ENCODE measurements around the gene FCGBP.

Gene FCGBP

GRCh38 chr19:39970675-39971379 lies 36.4 kb upstream of the FCGBP start, which contains the start of gene PSMC4:
PSMC4 (plus strand) TSS chr19:39971165; CDS start chr19:39971203, 38 bp downstream.
- peak; percentile 97 for DNase-seq (ENCODE audit: low read depth)
- in situ Hi-C loops (cut with HindIII; ENCODE audit: low sequenced_read_pairs): no loop called here

GRCh38 chr19:39970425-39970674 lies 35.9 kb upstream of the FCGBP start:
- in situ Hi-C loops (cut with HindIII; ENCODE audit: low sequenced_read_pairs): no loop called here
- TF ChIP-seq CTCF (IDR thresholded peaks at IDR 0.05; ENCODE audit: low read depth, low read length, missing control alignments): no peak
- H3K4me3 ChIP-seq (ENCODE audit: low read depth, low read length): peak overlapping the region; percentile 99
- DNase-seq (ENCODE audit: low read depth): no peak

More at GRCh38 chr19:39970675-39971379, 36.4 kb upstream of the FCGBP start, which contains the start of gene PSMC4:
- H3K4me3 ChIP-seq (ENCODE audit: low read depth, low read length): peak within 1 kb of the TSS; percentile 99
- peak; percentile 68 for TF ChIP-seq CTCF (IDR thresholded peaks at IDR 0.05; ENCODE audit: low read depth, low read length, missing control alignments)

- H3K4me3 ChIP-seq (ENCODE audit: low read depth, low read length): peak overlapping the region; percentile 99
- DNase-seq (ENCODE audit: low read depth): no peak
- in situ Hi-C loops (cut with HindIII; ENCODE audit: low sequenced_read_pairs): no loop called here
- no peak for TF ChIP-seq CTCF (IDR thresholded peaks at IDR 0.05; ENCODE audit: low read depth, low read length, missing control alignments)
Observed at GRCh38 chr19:39969681-39970424, 35.4 kb upstream of the FCGBP start.

GRCh38 chr19:39969266-39969665 lies 34.8 kb upstream of the FCGBP start:
- in situ Hi-C loops (cut with HindIII; ENCODE audit: low sequenced_read_pairs): no loop called here
- no peak for DNase-seq (ENCODE audit: low read depth)
- no peak overlapping the region for H3K4me3 ChIP-seq (ENCODE audit: low read depth, low read length)
- TF ChIP-seq CTCF (IDR thresholded peaks at IDR 0.05; ENCODE audit: low read depth, low read length, missing control alignments): no peak

- TF ChIP-seq CTCF (IDR thresholded peaks at IDR 0.05; ENCODE audit: low read depth, low read length, missing control alignments): no peak
- in situ Hi-C loops (cut with HindIII; ENCODE audit: low sequenced_read_pairs): no loop called here
- no peak for DNase-seq (ENCODE audit: low read depth)
- no peak overlapping the region for H3K4me3 ChIP-seq (ENCODE audit: low read depth, low read length)
Observed at GRCh38 chr19:39968789-39969188, 34.4 kb upstream of the FCGBP start.

- no peak overlapping the region for H3K4me3 ChIP-seq (ENCODE audit: low read depth, low read length)
- TF ChIP-seq CTCF (IDR thresholded peaks at IDR 0.05; ENCODE audit: low read depth, low read length, missing control alignments): no peak
- DNase-seq (ENCODE audit: low read depth): no peak
- in situ Hi-C loops (cut with HindIII; ENCODE audit: low sequenced_read_pairs): no loop called here
Observed at GRCh38 chr19:39967561-39967960, 33.1 kb upstream of the FCGBP start.
